ENCODE measurements around the gene LCN6.

GRCh38 chr9:136694872-136695247 lies 53.5 kb downstream of the LCN6 start:
- TF ChIP-seq CTCF (IDR thresholded peaks at IDR 0.05) (no peak), POLR2A (IDR thresholded peaks at IDR 0.05) (no peak)

All from testis (tissue), 2 donors.